NT2/D1 (cell line): Measurements from ENCODE around the gene SLC25A43.

Experiments
- SUZ12 ChIP-seq: IDR thresholded peaks from 2 replicates; pipeline ENCODE4 v1.6.1; 2011; ENCODE audit not compliant: insufficient read length, insufficient read depth; ENCODE audit errors: extremely low read depth
- YY1 ChIP-seq: IDR thresholded peaks from 2 replicates; pipeline ENCODE4 v1.6.1; 2011; ENCODE audit not compliant: insufficient read length, insufficient read depth
- ZNF274 ChIP-seq: IDR thresholded peaks from 2 replicates; pipeline ENCODE4 v1.6.1; 2011; ENCODE audit warnings: mild to moderate bottlenecking, low read depth, low read length

DNA sequence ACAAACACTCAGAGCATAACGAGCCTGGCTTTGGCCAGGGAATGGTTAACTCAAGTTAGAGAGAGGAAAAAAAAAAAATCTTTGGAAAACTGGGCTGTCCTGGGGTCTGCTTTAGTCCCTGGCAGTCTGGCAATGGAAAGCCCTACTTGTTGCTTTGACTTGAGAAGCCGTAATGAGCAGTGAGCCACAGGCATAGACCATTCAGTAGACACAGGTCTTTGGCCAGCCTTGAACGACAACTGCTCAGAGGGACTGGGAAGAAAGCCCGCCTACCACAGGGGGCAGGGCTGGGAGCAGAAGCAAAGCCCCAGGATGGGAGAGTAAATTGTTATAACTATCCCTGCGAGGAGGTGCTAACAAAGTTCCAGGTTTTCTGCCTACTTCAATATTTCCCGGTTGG lies 25.9 kb downstream of the SLC25A43 start:
- TF ChIP-seq ZNF274 (no peak), YY1 (no peak), SUZ12 (no peak)
